K562 (cell line): ENCODE results near the gene DEGS1.

Source experiments
- CTCF ChIP-seq, 3 experiments: IDR thresholded peaks in 2 of 3; conservative IDR thresholded peaks in 1 of 3; 2 replicates each; pipeline ENCODE4 v1.5.1; 2011 to 2012; ENCODE audit warnings: low read length in 3 of 3, mild to moderate bottlenecking in 3 of 3, control low read depth in 2 of 3, improper control_type of control experiment in 1 of 3, inconsistent platforms in 1 of 3, low read depth in 1 of 3, mixed read lengths in 1 of 3, moderate library complexity in 1 of 3; ENCODE audit not compliant: insufficient read depth in 2 of 3
- DACH1 ChIP-seq: fragments of 450-650 bp; IDR thresholded peaks from 2 replicates; pipeline ENCODE4 v1.6.1; 2018; ENCODE audit not compliant: partially characterized antibody
- GATA2 ChIP-seq: sonication (generic); formaldehyde crosslinking; IDR thresholded peaks from 2 replicates; pipeline ENCODE4 v1.4.0; 2020; ENCODE audit warnings: mild to moderate bottlenecking, missing genetic modification reagents
- KLF10 ChIP-seq: fragments of 250-450 bp; sonication (Bioruptor Pico); IDR thresholded peaks from 2 replicates; pipeline ENCODE4 v1.6.1; 2021; ENCODE audit warnings: matching md5 sums
- MAX ChIP-seq: sonication (generic); formaldehyde crosslinking; IDR thresholded peaks from 2 replicates; pipeline ENCODE4 v1.9.0; 2022; ENCODE audit warnings: mild to moderate bottlenecking, missing genetic modification reagents
- NRF1 ChIP-seq, 2 experiments: fragments of 450-650 bp; IDR thresholded peaks in 1 of 2; conservative IDR thresholded peaks in 1 of 2; 2 replicates each; pipeline ENCODE4 v1.6.1; 2014; ENCODE audit warnings: mild to moderate bottlenecking in 2 of 2
- PCBP2 ChIP-seq: fragments of 200-400 bp; formaldehyde crosslinking; IDR thresholded peaks from 2 replicates; pipeline ENCODE4 v1.6.1; 2018; ENCODE audit warnings: low read length, low read depth, mild to moderate bottlenecking, moderate library complexity; ENCODE audit not compliant: poor library complexity, severe bottlenecking
- PREB ChIP-seq: sonication (generic); formaldehyde crosslinking; IDR thresholded peaks from 2 replicates; pipeline ENCODE4 v1.8.1; 2023; ENCODE audit warnings: mild to moderate bottlenecking, missing genetic modification reagents
- TEAD4 ChIP-seq, 2 experiments: sonication (generic) in 1 of 2; formaldehyde crosslinking in 1 of 2; IDR thresholded peaks; 2 replicates each; pipeline versions ENCODE4 v1.6.1 to v1.8.0; 2012 to 2022; ENCODE audit warnings: borderline replicate concordance in 1 of 2, inconsistent platforms in 1 of 2, low read length in 1 of 2, mild to moderate bottlenecking in 1 of 2, missing genetic modification reagents in 1 of 2
- ZFP30 ChIP-seq: fragments of 250-450 bp; sonication (Bioruptor Pico); IDR thresholded peaks from 2 replicates; pipeline ENCODE4 v1.8.0; 2022; ENCODE audit warnings: moderate library complexity, mild to moderate bottlenecking, inconsistent platforms, borderline replicate concordance
- ZNF76 ChIP-seq: fragments of 250-450 bp; sonication (Bioruptor Pico); IDR thresholded peaks from 2 replicates; pipeline ENCODE4 v1.4.0; 2020; ENCODE audit warnings: mild to moderate bottlenecking, moderate library complexity, borderline replicate concordance

- no peak for TF ChIP-seq ZFP30 (CRISPR knock-in tag)
- TF ChIP-seq MAX (CRISPR knock-in tag), result no peak
- no peak for TF ChIP-seq ZNF76
- TF ChIP-seq PCBP2, result no peak
- no peak for TF ChIP-seq DACH1
- no peak for TF ChIP-seq PREB (CRISPR knock-in tag)
- TF ChIP-seq KLF10 (CRISPR knock-in tag), result no peak
- TF ChIP-seq GATA2, result no peak
- no peak for TF ChIP-seq NRF1 (conservative IDR thresholded peaks at IDR 0.05 in 1 of 2, IDR thresholded peaks at IDR 0.05 in 1 of 2)
- TF ChIP-seq TEAD4 (IDR thresholded peaks at IDR 0.05; ENCODE audit: low read length), result no peak
- no peak for TF ChIP-seq TEAD4 (CRISPR knock-in tag; IDR thresholded peaks at IDR 0.05; ENCODE audit: borderline replicate concordance)
- no peak for TF ChIP-seq CTCF (IDR thresholded peaks at IDR 0.05 in 2 of 3, conservative IDR thresholded peaks at IDR 0.05 in 1 of 3; ENCODE audit: insufficient read depth in 2 of 3, low read depth in 1 of 3, low read length in 3 of 3)
Observed at GRCh38 chr1:224163311-224163710, 19.7 kb upstream of the DEGS1 start.
